ENCODE data around the gene HIF3A. TPM values are rescaled to one million over a fixed set of nuclear protein-coding genes. Genes with fewer than 3 reads are reported as not detected.

Gene HIF3A
- total and polyA plus RNA-seq, 2 experiments from 2014 or later = 122 to 163 TPM

DNA sequence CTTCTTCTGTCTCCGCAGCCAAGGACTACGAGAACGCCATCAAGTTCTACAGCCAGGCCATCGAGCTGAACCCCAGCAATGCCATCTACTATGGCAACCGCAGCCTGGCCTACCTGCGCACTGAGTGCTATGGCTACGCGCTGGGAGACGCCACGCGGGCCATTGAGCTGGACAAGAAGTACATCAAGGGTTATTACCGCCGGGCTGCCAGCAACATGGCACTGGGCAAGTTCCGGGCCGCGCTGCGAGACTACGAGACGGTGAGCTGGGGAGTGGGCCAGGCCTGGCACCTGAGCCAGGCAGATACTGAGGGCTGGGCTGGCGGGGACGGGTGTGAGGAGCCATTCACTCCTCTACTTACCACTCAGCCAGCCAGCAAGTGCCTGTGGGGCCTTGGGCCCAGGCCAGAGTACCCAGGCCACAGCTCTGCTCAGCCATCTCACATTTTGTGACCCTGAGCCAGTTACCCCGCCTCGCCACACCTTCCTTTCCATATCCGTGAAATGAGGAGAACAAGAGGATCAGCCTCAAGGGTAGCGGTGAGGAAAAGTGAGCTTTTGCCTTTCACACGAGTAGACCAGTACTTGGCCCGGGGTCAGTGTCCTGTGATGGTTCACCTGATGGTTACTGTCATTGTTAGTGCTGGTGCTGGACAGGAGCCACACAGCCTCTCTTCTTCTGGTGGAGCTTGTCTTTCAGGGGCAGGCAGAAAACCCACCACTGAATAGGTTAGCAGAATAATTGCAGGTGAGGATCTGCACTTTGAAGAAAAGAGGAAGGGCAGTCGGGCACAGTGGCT lies 57.1 kb downstream of the HIF3A start:
- Histone ChIP-seq H3K27ac (peak overlapping the region; percentile 58), H3K36me3 (peaks cover 12% of the 10 kb centered on the region), H3K9me3 (ENCODE audit: low read depth) (no peaks in the 10 kb centered on the region), H3K4me3 (no peak overlapping the region), H3K4me1 (ENCODE audit: low read depth) (peaks cover 23% of the 10 kb centered on the region), H3K27me3 (no peaks in the 10 kb centered on the region)
- DNase-seq (ENCODE audit: low read depth in 1 of 2, low spot score in 1 of 2) = no peak
- TF ChIP-seq, protein P1, sequence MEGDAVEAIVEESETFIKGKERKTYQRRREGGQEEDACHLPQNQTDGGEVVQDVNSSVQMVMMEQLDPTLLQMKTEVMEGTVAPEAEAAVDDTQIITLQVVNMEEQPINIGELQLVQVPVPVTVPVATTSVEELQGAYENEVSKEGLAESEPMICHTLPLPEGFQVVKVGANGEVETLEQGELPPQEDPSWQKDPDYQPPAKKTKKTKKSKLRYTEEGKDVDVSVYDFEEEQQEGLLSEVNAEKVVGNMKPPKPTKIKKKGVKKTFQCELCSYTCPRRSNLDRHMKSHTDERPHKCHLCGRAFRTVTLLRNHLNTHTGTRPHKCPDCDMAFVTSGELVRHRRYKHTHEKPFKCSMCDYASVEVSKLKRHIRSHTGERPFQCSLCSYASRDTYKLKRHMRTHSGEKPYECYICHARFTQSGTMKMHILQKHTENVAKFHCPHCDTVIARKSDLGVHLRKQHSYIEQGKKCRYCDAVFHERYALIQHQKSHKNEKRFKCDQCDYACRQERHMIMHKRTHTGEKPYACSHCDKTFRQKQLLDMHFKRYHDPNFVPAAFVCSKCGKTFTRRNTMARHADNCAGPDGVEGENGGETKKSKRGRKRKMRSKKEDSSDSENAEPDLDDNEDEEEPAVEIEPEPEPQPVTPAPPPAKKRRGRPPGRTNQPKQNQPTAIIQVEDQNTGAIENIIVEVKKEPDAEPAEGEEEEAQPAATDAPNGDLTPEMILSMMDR (IDR thresholded peaks at IDR 0.05; ENCODE audit: low read depth, low read length) = no peak

DNA sequence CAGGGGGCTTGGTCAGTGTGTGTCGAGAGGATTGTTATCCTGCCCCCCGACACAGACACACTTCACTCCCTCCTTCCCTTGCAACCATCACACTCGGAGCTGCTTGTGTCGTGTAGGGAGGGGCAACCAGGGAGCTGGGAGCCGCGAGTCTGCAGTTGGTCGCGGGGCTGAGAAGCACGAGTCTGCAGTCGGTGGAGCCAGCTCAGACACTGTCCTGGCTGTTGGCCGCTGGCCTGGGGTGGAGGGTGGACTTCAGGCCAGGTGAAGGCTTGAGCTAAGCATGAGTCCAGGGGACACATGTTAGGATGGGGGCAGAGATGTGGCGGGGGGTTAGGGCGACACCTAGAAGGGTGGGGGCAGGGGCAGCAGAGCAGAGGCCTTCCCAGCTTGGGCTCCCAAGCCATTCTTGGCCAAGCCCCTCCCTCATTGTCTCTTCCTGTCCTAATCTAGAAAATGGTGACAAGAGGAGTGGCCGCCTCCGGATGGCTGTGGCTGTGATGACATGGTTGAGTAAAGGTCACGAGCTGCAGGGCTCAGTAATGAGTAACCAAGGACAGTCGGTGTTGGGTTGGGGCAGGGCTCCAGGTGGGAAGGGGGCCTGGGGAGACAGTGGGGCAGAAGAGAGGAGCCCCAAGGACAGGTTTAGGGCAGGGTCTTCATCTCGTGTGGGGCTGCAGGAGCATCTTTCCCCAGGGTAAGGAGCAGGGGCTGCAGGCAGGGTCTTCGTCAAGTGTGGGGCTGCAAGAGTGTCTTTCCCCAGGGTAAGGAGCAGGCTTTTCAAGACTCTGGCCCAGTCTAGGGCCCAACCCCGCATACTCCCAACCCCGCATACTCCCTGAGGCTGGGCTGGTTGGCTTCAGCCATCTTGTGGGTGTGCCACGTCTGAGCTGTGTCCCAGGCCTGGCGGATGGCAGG lies 58.6 kb downstream of the HIF3A start:
- peaks cover 11% of the 10 kb centered on the region for H3K4me1 ChIP-seq (ENCODE audit: low read depth)
- peaks cover 12% of the 10 kb centered on the region for H3K36me3 ChIP-seq
- H3K4me3 ChIP-seq = no peak overlapping the region
- no peaks in the 10 kb centered on the region for H3K27me3 ChIP-seq
- H3K9me3 ChIP-seq (ENCODE audit: low read depth) = no peaks in the 10 kb centered on the region
- no peak for DNase-seq (ENCODE audit: low read depth in 1 of 2, low spot score in 1 of 2)
- peak overlapping the region; percentile 58 for H3K27ac ChIP-seq
- TF ChIP-seq, protein P1 (IDR thresholded peaks at IDR 0.05; ENCODE audit: low read depth, low read length) = no peak

DNA sequence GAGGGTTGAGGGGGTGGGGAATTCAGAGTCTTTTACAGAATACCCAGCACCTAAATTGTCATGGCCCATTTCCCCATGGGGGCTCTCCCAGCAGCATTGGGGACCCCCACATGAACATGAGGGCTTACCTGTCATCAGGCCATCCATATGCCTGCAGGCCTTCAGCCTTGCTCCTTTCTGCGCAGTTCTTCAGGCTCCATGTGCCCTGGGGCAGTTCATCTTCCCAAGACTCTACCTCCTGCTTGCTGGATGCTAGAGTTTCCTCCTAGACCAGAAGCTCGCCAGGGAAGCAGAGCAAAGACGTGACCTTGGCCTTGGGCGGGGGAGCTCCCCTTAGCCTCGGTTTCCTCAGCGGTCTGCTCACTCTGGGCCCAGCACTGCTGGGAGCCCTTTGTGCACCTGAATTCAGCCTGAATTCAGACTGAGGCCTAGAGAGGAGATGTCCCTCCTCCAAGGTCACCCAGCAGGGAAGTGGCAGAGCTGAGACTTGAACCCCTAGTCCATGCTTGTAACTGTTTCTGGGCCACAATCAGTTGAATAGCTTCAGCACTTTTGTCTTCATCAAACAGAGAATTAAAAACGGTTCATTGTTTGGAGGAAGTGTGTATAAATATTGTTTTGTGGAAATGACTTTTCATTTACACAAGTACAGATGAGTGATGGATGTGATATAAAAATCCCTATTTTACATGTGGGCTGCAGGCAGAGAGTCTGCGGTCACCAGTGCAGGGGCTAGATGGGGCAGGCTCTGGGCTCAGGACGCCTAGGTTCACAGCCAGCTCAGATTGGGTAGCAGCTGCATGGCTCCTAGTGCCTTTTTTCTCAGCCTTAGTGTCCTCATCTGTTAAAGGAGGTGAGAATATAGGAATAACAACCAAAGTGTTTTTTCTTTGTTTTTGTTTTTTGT lies 59.6 kb downstream of the HIF3A start:
- Histone ChIP-seq H3K27me3 (no peaks in the 10 kb centered on the region), H3K9me3 (ENCODE audit: low read depth) (no peaks in the 10 kb centered on the region), H3K27ac (no peak overlapping the region), H3K36me3 (peaks cover 12% of the 10 kb centered on the region), H3K4me3 (no peak overlapping the region), H3K4me1 (ENCODE audit: low read depth) (peaks cover 11% of the 10 kb centered on the region)
- TF ChIP-seq, protein P1 (IDR thresholded peaks at IDR 0.05; ENCODE audit: low read depth, low read length) = no peak
- DNase-seq (ENCODE audit: low read depth in 1 of 2, low spot score in 1 of 2) = no peak

DNA sequence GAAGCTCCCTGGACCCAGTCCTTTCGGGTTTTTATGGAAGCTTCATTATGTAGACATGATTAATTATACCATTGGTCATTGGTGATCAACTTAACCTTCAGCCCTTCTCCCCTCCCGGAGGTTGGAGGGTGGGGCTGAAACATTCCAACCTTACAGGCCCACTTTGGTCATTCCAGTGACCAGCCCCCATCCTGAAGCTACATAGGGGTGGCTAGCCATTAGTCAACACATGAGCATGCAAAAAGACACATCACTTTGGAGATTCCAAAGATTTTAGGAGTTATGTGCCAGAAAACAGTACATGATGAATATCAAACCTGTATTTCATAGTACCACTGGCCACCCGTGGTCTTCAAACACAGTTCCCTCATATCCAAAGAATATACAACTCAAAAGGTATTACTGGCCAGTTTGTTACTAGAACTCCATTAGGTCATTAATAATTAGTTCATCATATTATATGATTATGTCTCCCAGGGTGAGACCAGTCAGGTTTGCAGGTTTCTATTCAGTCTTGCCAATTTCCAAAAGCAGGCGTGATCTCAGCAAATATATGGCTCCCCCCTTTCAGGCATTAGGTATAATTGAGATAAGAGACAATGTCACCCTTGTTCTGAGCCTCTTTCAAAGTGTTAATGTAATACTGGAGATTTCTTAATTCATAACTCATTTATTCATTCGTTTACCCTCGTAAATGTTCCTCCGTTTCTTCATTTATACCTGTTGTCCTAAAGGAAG lies 61.2 kb downstream of the HIF3A start:
- Histone ChIP-seq H3K9me3 (ENCODE audit: low read depth) (no peaks in the 10 kb centered on the region), H3K4me1 (ENCODE audit: low read depth) (peaks cover 11% of the 10 kb centered on the region), H3K27me3 (no peaks in the 10 kb centered on the region), H3K4me3 (no peak overlapping the region), H3K27ac (no peak overlapping the region), H3K36me3 (peaks cover 17% of the 10 kb centered on the region)
- DNase-seq (ENCODE audit: low read depth in 1 of 2, low spot score in 1 of 2) = peak in 1 of 2 donors; percentile 20
- TF ChIP-seq, protein P1 (IDR thresholded peaks at IDR 0.05; ENCODE audit: low read depth, low read length) = no peak

All from cardiac muscle cell (in vitro differentiated cells and primary cell).